LNCAP (cell line): Measurements from ENCODE around the gene EFR3B.

ENCODE experiments used
- CTCF ChIP-seq: fragments of 450-650 bp; IDR thresholded peaks from 2 replicates; pipeline ENCODE4 v1.5.1; 2017; ENCODE audit warnings: mild to moderate bottlenecking

Gene EFR3B

DNA sequence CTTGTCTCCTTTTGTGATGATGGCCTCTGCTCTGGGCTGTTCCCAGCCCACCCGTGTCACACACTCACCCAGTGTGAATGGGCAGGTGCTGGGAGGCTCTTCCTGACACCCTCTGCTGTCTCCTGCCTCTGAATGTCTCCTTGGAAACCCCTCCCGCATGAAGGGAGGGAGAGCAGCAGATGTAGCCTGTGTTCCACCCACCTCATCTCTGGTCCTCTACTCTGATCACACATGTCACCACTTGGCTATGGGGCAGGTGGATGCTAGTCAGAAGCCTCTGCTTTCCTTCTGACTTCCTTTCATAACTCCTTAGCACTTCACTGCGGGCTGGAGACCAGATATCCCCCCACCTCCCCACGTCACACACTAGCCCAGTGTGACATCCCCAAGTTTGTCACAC, 23.9 kb downstream of the EFR3B start:
- TF ChIP-seq CTCF = no peak

GRCh38 chr2:25066455-25066854, 24.6 kb downstream of the EFR3B start:
- no peak for TF ChIP-seq CTCF

DNA sequence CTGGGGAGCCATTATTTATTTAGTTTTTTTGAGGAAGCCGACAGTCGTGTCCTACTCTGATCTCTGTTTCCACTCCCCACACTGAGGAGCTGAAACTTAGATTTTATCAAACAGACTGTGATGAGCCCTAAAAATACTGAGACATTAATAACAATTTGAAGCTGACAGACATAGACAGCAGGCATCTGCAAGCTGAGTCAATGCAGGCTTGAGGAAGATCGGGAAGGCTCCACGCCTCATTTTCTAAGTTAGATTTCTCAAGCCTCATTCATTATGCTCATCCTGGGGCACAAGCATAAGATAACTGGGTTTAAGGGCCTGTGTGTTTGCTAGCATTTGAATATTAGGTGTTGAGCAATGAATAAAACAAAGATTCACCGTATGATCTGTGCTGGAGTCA, 26.3 kb downstream of the EFR3B start:
- no peak for TF ChIP-seq CTCF

DNA sequence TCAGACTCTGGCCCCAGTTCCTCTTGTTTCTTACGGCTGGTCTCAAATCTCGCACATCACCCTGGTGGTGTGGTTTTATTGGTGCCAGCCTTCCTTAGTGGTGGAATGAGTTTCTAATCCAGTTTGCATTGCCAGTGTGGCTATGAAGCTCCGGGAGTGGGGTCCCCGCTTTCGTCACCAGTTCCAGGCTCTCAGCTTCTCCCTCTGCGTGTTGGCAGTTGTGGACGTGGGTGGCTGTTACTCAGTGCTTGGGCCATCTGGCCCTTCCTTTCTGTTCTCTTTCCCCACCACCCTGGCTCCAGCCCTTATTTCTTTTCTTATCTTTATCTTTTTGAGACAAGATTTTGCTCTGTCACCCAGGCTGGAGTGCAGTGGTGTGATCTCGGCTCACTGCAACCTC, 30.1 kb downstream of the EFR3B start:
- TF ChIP-seq CTCF = no peak

DNA sequence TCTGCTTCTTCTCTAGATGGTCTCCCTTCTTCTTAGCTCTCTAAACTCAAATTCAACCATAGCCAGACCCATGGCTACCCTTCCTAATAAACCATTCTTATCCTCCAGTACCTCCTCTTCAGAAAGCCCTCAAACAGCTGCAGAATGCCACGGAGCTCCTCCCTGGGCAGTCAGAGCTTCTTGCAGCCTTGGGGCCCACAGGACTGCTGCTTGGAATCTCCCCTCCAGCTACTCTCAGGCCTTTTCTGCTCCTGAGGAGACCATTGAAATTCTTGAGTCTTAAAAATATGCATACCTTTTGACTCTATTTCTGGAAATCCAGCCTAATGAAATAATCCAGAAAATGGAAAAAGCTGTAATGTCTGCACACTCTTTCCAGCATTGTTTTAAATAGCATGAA, 30.7 kb downstream of the EFR3B start:
- TF ChIP-seq CTCF = no peak

- TF ChIP-seq CTCF = no peak
Observed at GRCh38 chr2:25073025-25073424, 31.1 kb downstream of the EFR3B start.

GRCh38 chr2:25073914-25074313, 32.0 kb downstream of the EFR3B start:
- no peak for TF ChIP-seq CTCF

DNA sequence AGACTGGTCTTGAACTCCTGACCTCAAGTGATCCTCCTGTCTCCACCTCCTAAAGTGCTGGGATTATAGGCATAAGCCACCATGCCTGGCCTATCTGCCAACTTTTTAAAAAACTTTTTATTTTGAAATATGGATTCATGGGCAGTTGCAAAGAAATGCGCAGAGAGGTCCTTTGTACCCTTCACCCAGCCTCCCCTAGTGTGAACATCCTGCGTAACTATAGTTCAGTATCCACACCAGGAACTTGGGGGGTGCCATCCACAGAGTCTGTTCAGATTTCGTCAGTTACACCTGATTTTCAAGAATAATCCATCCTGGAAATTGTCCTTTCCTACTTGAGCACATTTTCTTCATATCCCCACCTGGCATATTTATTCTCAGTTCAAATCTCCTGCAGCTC, 33.0 kb downstream of the EFR3B start:
- TF ChIP-seq CTCF = no peak
